Measurements from ENCODE around the gene MLPH. TPM values are rescaled to one million over a fixed set of nuclear protein-coding genes. Genes with fewer than 3 reads are reported as not detected.

Gene MLPH
- total and polyA plus RNA-seq, 9 of the 15 experiments (the other 6 are each of a cell fraction or from before 2014, with no cell fraction given): 0.22 TPM; not detected in 8

- no peak for TF ChIP-seq RREB1 (CRISPR knock-in tag; IDR thresholded peaks at IDR 0.05)
- no peak for TF ChIP-seq GTF2E2 (tag; IDR thresholded peaks at IDR 0.05)
- no peak for TF ChIP-seq NFE2 (IDR thresholded peaks at IDR 0.05; ENCODE audit: low read depth)
- no peak for TF ChIP-seq ATF7 (IDR thresholded peaks at IDR 0.05)
- TF ChIP-seq CHD2 (IDR thresholded peaks at IDR 0.05; ENCODE audit: low read depth, low read length): no peak
- TF ChIP-seq THRB (CRISPR knock-in tag; conservative IDR thresholded peaks at IDR 0.05): no peak
- TF ChIP-seq ZNF197 (CRISPR knock-in tag; IDR thresholded peaks at IDR 0.05; ENCODE audit: low read depth): no peak
- TF ChIP-seq TRIM28 (IDR thresholded peaks at IDR 0.05): no peak
- no peak for TF ChIP-seq NCOA6 (IDR thresholded peaks at IDR 0.05)
Measured at GRCh38 chr2:237541243-237541642, 54.2 kb downstream of the MLPH start (continued).

Data from K562 (cell line).